Measurements from ENCODE around the gene YIPF4.
A peak's percentile ranks its signal among the peaks of the same experiment; 100 is the strongest.

Gene YIPF4

DNA sequence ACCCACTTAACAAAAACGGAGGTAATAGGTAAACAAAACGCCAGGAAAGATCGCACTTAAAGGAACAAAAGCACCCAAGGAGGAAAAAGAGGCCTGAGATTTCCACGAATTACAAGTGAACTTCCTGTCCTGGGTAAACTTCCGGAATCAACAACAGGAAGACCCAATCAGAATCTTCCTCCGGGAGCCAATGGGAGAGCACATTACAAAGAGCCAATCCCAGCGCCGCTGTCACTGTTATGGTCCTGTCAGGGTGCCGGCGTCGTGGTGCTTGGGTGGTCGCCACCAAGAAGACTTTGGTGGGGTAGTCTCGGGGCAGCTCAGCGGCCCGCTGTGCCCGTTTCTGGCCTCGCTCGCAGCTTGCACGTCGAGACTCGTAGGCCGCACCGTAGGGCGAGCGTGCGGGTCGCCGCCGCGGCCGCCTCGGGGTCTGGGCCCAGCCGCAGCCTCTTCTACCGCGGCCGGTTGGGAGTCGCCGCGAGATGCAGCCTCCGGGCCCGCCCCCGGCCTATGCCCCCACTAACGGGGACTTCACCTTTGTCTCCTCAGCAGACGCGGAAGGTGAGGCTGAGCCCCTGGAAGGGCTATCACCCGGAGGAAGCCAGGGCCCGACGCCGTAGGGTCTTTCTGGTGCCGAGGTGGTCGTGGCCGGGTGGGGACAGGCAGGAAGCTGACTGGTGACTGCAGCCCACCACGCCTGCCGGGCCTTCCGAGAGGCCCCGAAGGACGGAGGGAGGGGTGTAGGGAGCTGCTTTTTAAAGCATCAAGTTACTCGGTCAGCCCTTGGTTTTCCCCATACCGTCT is at the start of gene YIPF4:
TSS of gene YIPF4 (plus strand) at position 231 of the 804 bp plus-strand sequence. CDS start at position 483, 252 bp downstream.
- peak within 1 kb of the TSS; percentile 96 for H3K4me3 ChIP-seq (ENCODE audit: low read length)
- TF ChIP-seq, protein P1, sequence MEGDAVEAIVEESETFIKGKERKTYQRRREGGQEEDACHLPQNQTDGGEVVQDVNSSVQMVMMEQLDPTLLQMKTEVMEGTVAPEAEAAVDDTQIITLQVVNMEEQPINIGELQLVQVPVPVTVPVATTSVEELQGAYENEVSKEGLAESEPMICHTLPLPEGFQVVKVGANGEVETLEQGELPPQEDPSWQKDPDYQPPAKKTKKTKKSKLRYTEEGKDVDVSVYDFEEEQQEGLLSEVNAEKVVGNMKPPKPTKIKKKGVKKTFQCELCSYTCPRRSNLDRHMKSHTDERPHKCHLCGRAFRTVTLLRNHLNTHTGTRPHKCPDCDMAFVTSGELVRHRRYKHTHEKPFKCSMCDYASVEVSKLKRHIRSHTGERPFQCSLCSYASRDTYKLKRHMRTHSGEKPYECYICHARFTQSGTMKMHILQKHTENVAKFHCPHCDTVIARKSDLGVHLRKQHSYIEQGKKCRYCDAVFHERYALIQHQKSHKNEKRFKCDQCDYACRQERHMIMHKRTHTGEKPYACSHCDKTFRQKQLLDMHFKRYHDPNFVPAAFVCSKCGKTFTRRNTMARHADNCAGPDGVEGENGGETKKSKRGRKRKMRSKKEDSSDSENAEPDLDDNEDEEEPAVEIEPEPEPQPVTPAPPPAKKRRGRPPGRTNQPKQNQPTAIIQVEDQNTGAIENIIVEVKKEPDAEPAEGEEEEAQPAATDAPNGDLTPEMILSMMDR (conservative IDR thresholded peaks at IDR 0.05; ENCODE audit: low read depth, low read length), result no peak
- peak; percentile 72 for DNase-seq (ENCODE audit: low read depth)

DNA sequence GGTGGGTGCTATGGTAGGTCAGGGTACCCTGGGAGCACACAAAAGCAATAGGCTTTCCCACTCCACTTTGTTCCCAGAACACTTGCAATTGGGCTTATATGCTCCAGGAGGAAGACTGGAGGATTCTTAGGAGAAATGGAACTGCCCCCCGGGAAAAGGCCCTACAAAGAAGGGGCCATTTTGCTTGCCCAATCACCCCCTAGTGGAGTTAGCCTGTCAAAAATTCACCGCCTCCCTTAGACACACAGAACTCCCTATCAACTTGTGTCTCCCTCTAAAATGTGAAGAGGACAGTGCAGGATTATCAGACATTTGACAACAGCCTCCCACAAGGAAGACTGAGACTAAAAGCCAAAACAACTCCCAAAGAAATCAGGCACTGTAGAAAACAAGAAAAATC is 49.5 kb upstream of the YIPF4 start:
- no peak overlapping the region for H3K4me3 ChIP-seq (ENCODE audit: low read length)
- TF ChIP-seq, protein P1 (conservative IDR thresholded peaks at IDR 0.05; ENCODE audit: low read depth, low read length), result no peak

DNA sequence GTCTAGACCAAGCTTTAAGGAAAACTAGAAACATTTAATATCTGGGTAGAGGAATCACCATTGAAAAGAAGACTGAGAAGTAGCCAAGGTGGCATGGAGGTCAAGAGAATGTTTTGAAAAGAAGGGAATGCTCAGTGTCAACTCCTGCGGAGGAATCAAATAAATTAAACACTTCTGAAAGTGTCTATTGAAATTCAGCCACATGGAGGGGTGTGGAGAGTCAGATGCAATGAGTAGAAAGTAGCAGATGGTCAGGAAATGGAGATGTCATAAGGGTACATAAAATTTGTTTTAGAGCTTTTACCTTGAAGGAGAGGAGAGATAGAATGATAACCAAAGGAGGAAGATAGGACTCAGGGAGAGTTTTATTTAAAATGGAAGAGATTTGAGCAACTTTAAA is 48.1 kb upstream of the YIPF4 start:
- H3K4me3 ChIP-seq (ENCODE audit: low read length), result no peak overlapping the region
- no peak for DNase-seq (ENCODE audit: low read depth)
- TF ChIP-seq, protein P1 (conservative IDR thresholded peaks at IDR 0.05; ENCODE audit: low read depth, low read length), result no peak

More for the DNA sequence above, 49.5 kb upstream of the YIPF4 start:
- no peak for DNase-seq (ENCODE audit: low read depth)

DNA sequence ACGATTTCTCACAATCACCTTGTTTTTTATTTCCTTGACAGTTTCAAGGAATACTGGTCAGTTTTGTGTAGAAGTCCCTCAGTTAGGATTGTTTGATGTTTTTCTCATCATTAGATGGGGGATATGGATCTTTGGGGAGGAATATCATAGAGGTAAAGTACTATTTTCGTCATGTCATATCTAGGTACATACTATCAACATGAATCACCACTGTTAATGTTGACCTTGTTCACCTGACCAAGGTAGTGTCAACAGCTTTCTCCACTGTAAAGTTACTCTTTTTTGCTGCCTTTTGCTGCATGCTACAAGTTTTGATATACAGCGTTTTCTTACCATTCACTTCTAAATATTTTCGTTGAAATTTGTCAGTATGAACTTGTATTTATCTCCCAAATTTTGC is 45.7 kb upstream of the YIPF4 start:
- TF ChIP-seq, protein P1 (conservative IDR thresholded peaks at IDR 0.05; ENCODE audit: low read depth, low read length), result no peak
- no peak overlapping the region for H3K4me3 ChIP-seq (ENCODE audit: low read length)
- no peak for DNase-seq (ENCODE audit: low read depth)

DNA sequence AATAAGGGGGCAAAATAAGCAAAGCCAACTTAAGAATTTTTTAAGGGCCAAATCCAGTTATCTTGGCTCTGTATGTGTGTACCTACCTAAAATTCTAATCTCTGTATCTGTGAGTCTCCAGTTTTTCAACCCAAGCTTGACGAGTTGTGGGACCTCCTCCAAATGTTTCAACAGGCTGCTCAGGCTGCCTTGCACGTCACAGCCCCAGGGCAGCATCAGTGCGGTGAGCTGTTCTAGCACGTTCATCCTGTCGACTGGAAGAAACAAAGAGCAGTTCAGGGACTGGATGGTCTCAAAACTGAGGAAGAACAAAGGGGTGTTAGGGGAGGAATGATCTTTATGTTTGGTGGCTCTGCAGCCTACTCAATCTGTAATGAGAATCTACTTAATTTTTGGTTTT is 42.4 kb upstream of the YIPF4 start:
- TF ChIP-seq, protein P1 (conservative IDR thresholded peaks at IDR 0.05; ENCODE audit: low read depth, low read length), result no peak
- no peak overlapping the region for H3K4me3 ChIP-seq (ENCODE audit: low read length)
- DNase-seq (ENCODE audit: low read depth), result no peak

DNA sequence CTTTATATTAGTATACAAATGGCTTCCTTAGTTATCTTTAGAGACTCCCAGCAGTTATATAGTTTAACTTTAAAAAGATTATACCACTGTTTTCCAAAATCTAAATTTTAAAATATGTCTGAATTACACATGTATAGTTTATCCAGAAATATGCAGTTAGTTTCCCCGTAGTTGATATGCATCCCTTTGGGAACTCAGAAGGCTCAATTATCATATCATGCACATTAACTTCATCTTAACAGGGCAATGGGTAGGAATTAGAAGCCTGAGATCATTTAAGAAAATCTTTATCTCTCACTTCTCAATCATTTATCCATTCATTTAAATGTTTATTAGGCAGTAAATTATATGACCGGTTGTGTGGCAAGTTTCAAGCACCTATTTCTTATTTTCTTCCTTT is 40.2 kb upstream of the YIPF4 start:
- DNase-seq (ENCODE audit: low read depth), result no peak
- H3K4me3 ChIP-seq (ENCODE audit: low read length), result no peak overlapping the region
- TF ChIP-seq, protein P1 (conservative IDR thresholded peaks at IDR 0.05; ENCODE audit: low read depth, low read length), result no peak

DNA sequence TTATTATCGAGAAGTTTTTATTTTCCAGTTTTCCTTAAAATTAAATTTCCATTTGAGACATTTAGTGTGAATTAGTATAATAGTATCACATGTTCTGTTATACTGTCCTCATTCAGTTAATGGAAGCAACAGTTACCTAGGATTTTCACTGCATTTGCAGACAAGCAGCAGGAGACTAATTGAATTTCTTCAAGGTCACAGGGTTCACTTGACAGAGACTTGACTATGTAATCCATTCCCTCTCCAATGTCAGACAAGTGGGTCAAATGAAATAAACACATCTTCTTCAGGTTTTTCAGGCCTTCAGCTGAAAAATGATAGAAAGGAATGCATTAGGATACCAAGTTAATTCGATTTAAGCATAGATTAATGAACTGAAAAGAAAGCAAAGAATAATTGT is 39.7 kb upstream of the YIPF4 start:
- TF ChIP-seq, protein P1 (conservative IDR thresholded peaks at IDR 0.05; ENCODE audit: low read depth, low read length), result no peak
- DNase-seq (ENCODE audit: low read depth), result no peak
- no peak overlapping the region for H3K4me3 ChIP-seq (ENCODE audit: low read length)

All from retinal pigment epithelial cell (primary cell).